Umbilical cord (tissue), 2 donors: ENCODE results near the gene XRCC3. TPM values are rescaled to one million over a fixed set of nuclear protein-coding genes. Genes with fewer than 3 reads are reported as not detected.
A peak's percentile ranks its signal among the peaks of the same experiment; 100 is the strongest.

Experiments used
- DNase-seq: peaks from one replicate; pipeline ENCODE4 v3.0.0-alpha.2; 2015; ENCODE audit warnings: low spot score
- total RNA-seq: library from RNA; depleted of rRNA; stranded (reverse); fragments of >200 nt; gene quantifications from one replicate; pipeline ENCODE4 v1.2.3, GENCODE V29; 2014; ENCODE audit warnings: low replicate concordance; ENCODE audit not compliant: insufficient read depth

Gene XRCC3
- total RNA-seq, 1 donor from 2014 or later: 5.1 TPM

GRCh38 chr14:103726474-103726873, 11.2 kb upstream of the XRCC3 start:
- no peak for DNase-seq

GRCh38 chr14:103725739-103726395, 10.6 kb upstream of the XRCC3 start:
- no peak for DNase-seq

GRCh38 chr14:103725001-103725682, 9.9 kb upstream of the XRCC3 start:
- no peak for DNase-seq

GRCh38 chr14:103724116-103724515, 8.9 kb upstream of the XRCC3 start:
- DNase-seq: peak; percentile 69

- no peak for DNase-seq
Measured at GRCh38 chr14:103723748-103724081, 8.5 kb upstream of the XRCC3 start.

- DNase-seq: no peak
Measured at GRCh38 chr14:103721334-103722120, 6.3 kb upstream of the XRCC3 start.

- DNase-seq: no peak
Measured at GRCh38 chr14:103719751-103720150, 4.5 kb upstream of the XRCC3 start.

- DNase-seq: peak; percentile 90
Measured at GRCh38 chr14:103718572-103718971, 3.3 kb upstream of the XRCC3 start.

GRCh38 chr14:103716899-103717411, 1.7 kb upstream of the XRCC3 start:
- DNase-seq: no peak

- no peak for DNase-seq
Measured at GRCh38 chr14:103716091-103716801, 995 bp upstream of the XRCC3 start.

GRCh38 chr14:103714063-103714724, 1.1 kb downstream of the XRCC3 start:
- DNase-seq: no peak

- DNase-seq: no peak
Measured at GRCh38 chr14:103713304-103714062, 1.8 kb downstream of the XRCC3 start.

- no peak for DNase-seq
Measured at GRCh38 chr14:103712633-103713247, 2.5 kb downstream of the XRCC3 start.

- DNase-seq: no peak
Measured at GRCh38 chr14:103711516-103712431, 3.5 kb downstream of the XRCC3 start.

GRCh38 chr14:103710771-103711377, 4.4 kb downstream of the XRCC3 start:
- no peak for DNase-seq

- no peak for DNase-seq
Measured at GRCh38 chr14:103709814-103710213, 5.4 kb downstream of the XRCC3 start.

GRCh38 chr14:103708750-103709187, 6.5 kb downstream of the XRCC3 start:
- no peak for DNase-seq
